Rectal smooth muscle tissue (tissue), 1 donor: ENCODE data around the gene MARCHF4.
"Not testable (repeated sequence)": the region's sequence is repeated elsewhere in the genome, so short reads cannot be mapped to it uniquely, and the experiment has no call there.

Experiments
- H3K27ac ChIP-seq: one replicate; pipeline ENCODE4 v1.7.0; 2013; ENCODE audit warnings: low read depth, low read length, inconsistent platforms
- H3K27me3 ChIP-seq: one replicate; pipeline ENCODE4 v1.7.0; 2013; ENCODE audit warnings: low read length; ENCODE audit not compliant: control insufficient read depth, insufficient read depth
- H3K36me3 ChIP-seq: one replicate; pipeline ENCODE4 v1.7.0; 2013; ENCODE audit warnings: low read length; ENCODE audit not compliant: control insufficient read depth, insufficient read depth
- H3K4me1 ChIP-seq: one replicate; pipeline ENCODE4 v1.7.0; 2013; ENCODE audit warnings: low read length; ENCODE audit not compliant: control insufficient read depth, insufficient read depth
- H3K4me3 ChIP-seq: one replicate; pipeline ENCODE4 v1.7.0; 2013; ENCODE audit warnings: low read length
- H3K9ac ChIP-seq: one replicate; pipeline ENCODE4 v1.7.0; 2013; ENCODE audit warnings: low read length

MARCHF4 gene

GRCh38 chr2:216385478-216385877, 13.2 kb upstream of the MARCHF4 start:
- no peak overlapping the region for H3K27ac ChIP-seq
- no peaks in the 10 kb centered on the region for H3K4me1 ChIP-seq
- H3K27me3 ChIP-seq, result no peaks in the 10 kb centered on the region
- no peak overlapping the region for H3K9ac ChIP-seq
- no peaks in the 10 kb centered on the region for H3K36me3 ChIP-seq
- H3K4me3 ChIP-seq, result no peak overlapping the region

GRCh38 chr2:216384409-216384808, 12.1 kb upstream of the MARCHF4 start:
- not testable (repeated sequence) for H3K36me3 ChIP-seq, H3K4me1 ChIP-seq, H3K27ac ChIP-seq, H3K27me3 ChIP-seq, H3K9ac ChIP-seq, H3K4me3 ChIP-seq

GRCh38 chr2:216379977-216380376, 7.7 kb upstream of the MARCHF4 start:
- Histone ChIP-seq H3K9ac (no peak overlapping the region), H3K27ac (no peak overlapping the region), H3K27me3 (no peaks in the 10 kb centered on the region), H3K4me3 (no peak overlapping the region), H3K36me3 (no peaks in the 10 kb centered on the region), H3K4me1 (no peaks in the 10 kb centered on the region)

GRCh38 chr2:216375286-216375685, 3.0 kb upstream of the MARCHF4 start:
- Histone ChIP-seq H3K4me1 (no peaks in the 10 kb centered on the region), H3K9ac (no peak overlapping the region), H3K36me3 (peaks cover 2% of the 10 kb centered on the region), H3K4me3 (no peak overlapping the region), H3K27me3 (peaks cover 7% of the 10 kb centered on the region), H3K27ac (no peak overlapping the region)

- peaks cover 7% of the 10 kb centered on the region for H3K27me3 ChIP-seq
- H3K4me1 ChIP-seq, result no peaks in the 10 kb centered on the region
- no peak overlapping the region for H3K4me3 ChIP-seq
- H3K36me3 ChIP-seq, result peaks cover 2% of the 10 kb centered on the region
- no peak overlapping the region for H3K9ac ChIP-seq
- no peak overlapping the region for H3K27ac ChIP-seq
Measured at GRCh38 chr2:216373896-216374295, 1.6 kb upstream of the MARCHF4 start.

GRCh38 chr2:216372761-216373291, 543 bp upstream of the MARCHF4 start:
- Histone ChIP-seq H3K9ac (no peak overlapping the region), H3K4me3 (no peak overlapping the region), H3K27me3 (peaks cover 7% of the 10 kb centered on the region), H3K36me3 (peaks cover 2% of the 10 kb centered on the region), H3K27ac (no peak overlapping the region), H3K4me1 (no peaks in the 10 kb centered on the region)

GRCh38 chr2:216370961-216371712, 1.1 kb downstream of the MARCHF4 start:
- H3K36me3 ChIP-seq, result peaks cover 2% of the 10 kb centered on the region
- H3K4me3 ChIP-seq, result no peak overlapping the region
- H3K27me3 ChIP-seq, result peaks cover 7% of the 10 kb centered on the region
- no peak overlapping the region for H3K27ac ChIP-seq
- no peak overlapping the region for H3K9ac ChIP-seq
- no peaks in the 10 kb centered on the region for H3K4me1 ChIP-seq

- peaks cover 7% of the 10 kb centered on the region for H3K27me3 ChIP-seq
Measured at GRCh38 chr2:216369821-216370220, 2.5 kb downstream of the MARCHF4 start.

GRCh38 chr2:216366777-216367471, 5.4 kb downstream of the MARCHF4 start:
- Histone ChIP-seq H3K36me3 (no peaks in the 10 kb centered on the region), H3K27me3 (peaks cover 7% of the 10 kb centered on the region), H3K9ac (no peak overlapping the region), H3K4me3 (no peak overlapping the region), H3K4me1 (no peaks in the 10 kb centered on the region), H3K27ac (no peak overlapping the region)

More at GRCh38 chr2:216369821-216370220, 2.5 kb downstream of the MARCHF4 start:
- Histone ChIP-seq H3K4me1 (no peaks in the 10 kb centered on the region), H3K36me3 (peaks cover 2% of the 10 kb centered on the region), H3K27ac (no peak overlapping the region), H3K4me3 (no peak overlapping the region), H3K9ac (no peak overlapping the region)

- H3K27me3 ChIP-seq, result no peaks in the 10 kb centered on the region
Measured at GRCh38 chr2:216365518-216365917, 6.8 kb downstream of the MARCHF4 start.

GRCh38 chr2:216363221-216363620, 9.1 kb downstream of the MARCHF4 start:
- Histone ChIP-seq H3K9ac (no peak overlapping the region), H3K36me3 (no peaks in the 10 kb centered on the region), H3K4me1 (no peaks in the 10 kb centered on the region), H3K27ac (no peak overlapping the region), H3K4me3 (no peak overlapping the region), H3K27me3 (no peaks in the 10 kb centered on the region)

More at GRCh38 chr2:216365518-216365917, 6.8 kb downstream of the MARCHF4 start:
- Histone ChIP-seq H3K27ac (no peak overlapping the region), H3K4me1 (no peaks in the 10 kb centered on the region), H3K36me3 (no peaks in the 10 kb centered on the region), H3K4me3 (no peak overlapping the region), H3K9ac (no peak overlapping the region)

- Histone ChIP-seq H3K27ac (no peak overlapping the region), H3K27me3 (no peaks in the 10 kb centered on the region), H3K36me3 (no peaks in the 10 kb centered on the region), H3K4me1 (no peaks in the 10 kb centered on the region), H3K9ac (no peak overlapping the region), H3K4me3 (no peak overlapping the region)
Measured at GRCh38 chr2:216362730-216363129, 9.6 kb downstream of the MARCHF4 start.
